ENCODE results near the gene PPP1CB. TPM values are rescaled to one million over a fixed set of nuclear protein-coding genes. Genes with fewer than 3 reads are reported as not detected.

The PPP1CB gene
- total RNA-seq, 1 donor from 2014 or later = 461 TPM

GRCh38 chr2:28766070-28766469 is 14.4 kb downstream of the PPP1CB start:
- Histone ChIP-seq H3K36me3 (peaks cover 1% of the 10 kb centered on the region), H3K4me1 (peaks cover 100% of the 10 kb centered on the region), H3K27ac (replicated peaks) (no peak overlapping the region), H3K27me3 (ENCODE audit: low read depth) (no peaks in the 10 kb centered on the region), H3K4me3 (no peak overlapping the region), H3K9me3 (replicated peaks) (no peaks in the 10 kb centered on the region)
- TF ChIP-seq CTCF (IDR thresholded peaks at IDR 0.05; ENCODE audit: borderline replicate concordance) = no peak
- no peak for DNase-seq
- intact Hi-C loops (cut with micrococcal nuclease) = no loop called here

- H3K27ac ChIP-seq (replicated peaks) = no peak overlapping the region
- DNase-seq = no peak
- peaks cover 100% of the 10 kb centered on the region for H3K4me1 ChIP-seq
Observed at GRCh38 chr2:28767337-28767736, 15.7 kb downstream of the PPP1CB start.

GRCh38 chr2:28768422-28768821 is 16.8 kb downstream of the PPP1CB start:
- no peak for DNase-seq
- Histone ChIP-seq H3K4me3 (no peak overlapping the region), H3K4me1 (peaks cover 100% of the 10 kb centered on the region), H3K27ac (replicated peaks) (no peak overlapping the region), H3K9me3 (replicated peaks) (no peaks in the 10 kb centered on the region), H3K27me3 (ENCODE audit: low read depth) (no peaks in the 10 kb centered on the region), H3K36me3 (no peaks in the 10 kb centered on the region)
- no peak for TF ChIP-seq CTCF (IDR thresholded peaks at IDR 0.05; ENCODE audit: borderline replicate concordance)
- intact Hi-C loops (cut with micrococcal nuclease) = no loop called here

More at GRCh38 chr2:28767337-28767736, 15.7 kb downstream of the PPP1CB start:
- Histone ChIP-seq H3K27me3 (ENCODE audit: low read depth) (no peaks in the 10 kb centered on the region), H3K36me3 (no peaks in the 10 kb centered on the region), H3K4me3 (no peak overlapping the region), H3K9me3 (replicated peaks) (no peaks in the 10 kb centered on the region)
- no peak for TF ChIP-seq CTCF (IDR thresholded peaks at IDR 0.05; ENCODE audit: borderline replicate concordance)
- intact Hi-C loops (cut with micrococcal nuclease) = no loop called here

GRCh38 chr2:28768952-28769351 is 17.3 kb downstream of the PPP1CB start:
- Histone ChIP-seq H3K27me3 (ENCODE audit: low read depth) (no peaks in the 10 kb centered on the region), H3K36me3 (no peaks in the 10 kb centered on the region), H3K4me1 (peaks cover 100% of the 10 kb centered on the region), H3K4me3 (no peak overlapping the region), H3K9me3 (replicated peaks) (no peaks in the 10 kb centered on the region), H3K27ac (replicated peaks) (no peak overlapping the region)
- intact Hi-C loops (cut with micrococcal nuclease) = no loop called here
- TF ChIP-seq CTCF (IDR thresholded peaks at IDR 0.05; ENCODE audit: borderline replicate concordance) = no peak
- DNase-seq = no peak

GRCh38 chr2:28772351-28772750 is 20.7 kb downstream of the PPP1CB start:
- no peak for TF ChIP-seq CTCF (IDR thresholded peaks at IDR 0.05; ENCODE audit: borderline replicate concordance)
- no peak overlapping the region for H3K4me3 ChIP-seq
- no peak for DNase-seq
- no peak overlapping the region for H3K27ac ChIP-seq (replicated peaks)
- H3K9me3 ChIP-seq (replicated peaks) = no peaks in the 10 kb centered on the region
- H3K27me3 ChIP-seq (ENCODE audit: low read depth) = no peaks in the 10 kb centered on the region
- peaks cover 1% of the 10 kb centered on the region for H3K36me3 ChIP-seq
- peaks cover 96% of the 10 kb centered on the region for H3K4me1 ChIP-seq
- intact Hi-C loops (cut with micrococcal nuclease) = no loop called here

- no peak overlapping the region for H3K4me3 ChIP-seq
- DNase-seq = no peak
- TF ChIP-seq CTCF (IDR thresholded peaks at IDR 0.05; ENCODE audit: borderline replicate concordance) = no peak
- H3K27me3 ChIP-seq (ENCODE audit: low read depth) = no peaks in the 10 kb centered on the region
- intact Hi-C loops (cut with micrococcal nuclease) = no loop called here
- no peaks in the 10 kb centered on the region for H3K9me3 ChIP-seq (replicated peaks)
- H3K4me1 ChIP-seq = peaks cover 76% of the 10 kb centered on the region
- H3K27ac ChIP-seq (replicated peaks) = no peak overlapping the region
- peaks cover 41% of the 10 kb centered on the region for H3K36me3 ChIP-seq
Observed at GRCh38 chr2:28776471-28776870, 24.8 kb downstream of the PPP1CB start.
